NK-92 (cell line): ENCODE measurements around the gene HOXA6.

ENCODE experiments used
- DNase-seq: peaks from one replicate; lab custom pipeline; 2025; ENCODE audit not compliant: unreplicated experiment; lab: John Stamatoyannopoulos, UW

HOXA6 gene

DNA sequence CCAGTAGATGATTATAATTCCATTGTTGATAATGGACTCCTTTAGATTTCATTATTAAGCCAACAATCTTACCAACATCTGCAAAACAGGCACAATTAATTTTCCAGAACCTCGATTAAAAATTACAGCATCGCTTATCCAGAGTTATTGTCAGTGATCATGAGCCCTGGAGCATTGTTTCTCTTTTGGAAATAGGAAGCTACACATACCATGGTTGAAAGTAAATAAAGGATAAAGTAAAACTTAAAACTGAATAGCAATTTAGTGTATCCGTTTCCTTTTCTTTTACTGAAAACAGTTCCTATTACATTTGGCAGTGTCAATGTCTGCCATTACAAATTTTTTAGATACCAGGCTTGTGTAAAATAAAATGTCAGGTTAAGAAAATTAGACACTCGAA, 35.2 kb downstream of the HOXA6 start:
- no peak for DNase-seq

DNA sequence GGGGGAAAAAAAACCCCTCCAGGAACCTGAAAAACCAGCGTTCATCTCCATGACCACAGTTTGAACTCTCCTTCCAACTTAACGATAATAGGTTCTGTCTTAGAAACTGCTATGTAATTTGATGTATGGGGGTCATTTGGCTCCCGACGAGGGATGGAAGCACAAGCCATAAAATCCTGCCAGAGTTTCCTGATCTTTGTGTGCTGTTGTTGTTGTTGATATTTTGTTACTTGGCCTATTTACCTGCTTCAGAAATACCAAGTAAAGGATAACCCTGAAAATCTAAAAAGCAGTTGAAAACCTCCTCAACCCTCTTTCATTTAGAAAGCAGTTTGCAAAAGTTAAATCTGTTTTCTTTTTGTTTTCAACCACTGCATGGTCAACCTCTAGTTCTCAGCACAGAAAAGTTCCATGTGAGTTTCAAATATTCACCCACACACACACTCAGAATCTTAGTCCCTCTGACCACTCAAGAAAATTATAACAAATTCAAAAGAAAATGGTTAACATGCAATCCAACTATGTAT, 35.8 kb downstream of the HOXA6 start:
- DNase-seq, result no peak

DNA sequence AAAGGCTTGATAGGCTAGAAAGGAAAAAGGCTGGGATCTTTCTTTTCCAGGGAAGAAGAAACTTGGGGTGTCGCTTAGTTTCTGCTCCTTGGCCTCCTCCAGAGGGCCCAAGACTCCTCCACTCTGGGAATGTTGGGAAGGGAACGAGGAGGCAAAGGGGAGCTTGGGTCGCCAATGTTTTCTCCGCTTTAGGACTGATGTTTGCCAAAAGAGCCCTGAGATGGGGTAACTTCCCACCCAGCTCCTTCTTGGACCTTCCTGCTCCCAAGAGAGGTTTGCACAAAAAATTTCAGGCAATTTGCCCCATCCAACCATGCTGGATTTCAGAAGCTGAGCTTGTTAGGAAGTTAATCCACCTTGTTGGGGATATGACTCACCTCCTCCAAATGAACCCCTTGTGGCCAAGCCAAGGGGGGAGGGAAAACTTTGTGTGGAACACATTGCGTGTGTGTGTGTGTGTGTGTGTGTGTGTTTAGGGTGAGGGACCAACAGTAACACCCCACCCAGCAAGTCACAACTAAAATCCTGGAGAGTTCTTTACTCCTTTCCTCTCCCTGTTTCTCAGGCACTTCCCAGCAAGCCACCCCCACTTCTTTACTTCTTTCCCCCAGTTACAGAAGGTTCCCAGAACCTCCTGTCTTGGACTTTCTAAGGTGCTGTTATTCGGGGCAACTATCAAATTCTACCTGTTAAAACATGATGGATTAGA, 36.4 kb downstream of the HOXA6 start:
- no peak for DNase-seq

- no peak for DNase-seq
Observed at GRCh38 chr7:27110186-27111031, 37.2 kb downstream of the HOXA6 start.

- no peak for DNase-seq
Observed at GRCh38 chr7:27109466-27110185, 37.9 kb downstream of the HOXA6 start.

- DNase-seq, result no peak
Observed at GRCh38 chr7:27108390-27109127, 39.0 kb downstream of the HOXA6 start.

DNA sequence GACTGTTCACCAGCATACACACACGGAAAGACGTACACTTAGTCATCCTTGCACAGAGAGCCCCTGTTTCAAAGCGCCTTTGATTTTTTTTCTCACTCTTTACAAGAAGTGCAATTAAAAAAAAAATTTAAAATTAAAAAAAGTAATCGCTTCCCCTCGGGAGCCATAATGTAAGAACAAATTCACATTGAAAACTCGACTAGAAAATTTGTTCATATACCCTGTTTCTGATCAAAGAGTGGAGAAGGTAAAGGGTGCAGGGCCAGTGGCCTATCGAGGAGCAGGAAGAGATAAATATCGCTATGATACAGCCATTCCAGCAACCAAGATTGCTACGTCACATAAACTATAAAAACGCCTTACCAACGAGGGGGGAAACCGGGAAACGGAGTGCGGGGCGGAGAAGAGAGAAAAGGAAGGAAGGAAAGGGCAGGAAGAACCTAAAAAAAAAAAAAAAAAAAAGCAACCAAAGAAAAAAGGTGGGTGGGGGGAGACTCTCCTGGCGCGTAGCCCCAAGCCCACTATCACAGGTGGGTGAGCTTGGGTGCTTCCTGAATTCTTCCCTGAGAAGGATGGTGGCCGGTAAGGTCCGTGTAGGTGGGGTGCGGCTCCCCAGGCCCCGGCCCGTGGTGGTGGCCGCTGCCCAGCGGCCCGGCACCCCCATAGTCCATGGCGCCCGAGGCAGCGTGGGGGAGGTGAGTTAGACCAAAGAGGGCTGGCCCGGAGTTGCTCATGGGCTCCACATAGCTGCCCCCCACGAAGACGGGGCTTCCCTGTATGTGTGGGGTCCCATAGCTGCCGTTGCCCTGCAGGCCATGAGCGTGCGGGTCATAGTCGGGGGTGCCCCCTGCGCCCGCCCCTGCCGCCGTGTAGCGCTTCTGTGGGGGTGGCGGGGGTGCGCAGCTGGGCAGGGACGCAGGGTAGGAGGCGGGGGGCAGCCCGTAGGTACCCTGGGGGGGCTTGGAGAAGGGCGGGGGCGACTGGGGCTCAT, 39.9 kb downstream of the HOXA6 start:
- DNase-seq, result no peak

GRCh38 chr7:27106901-27107240, 40.7 kb downstream of the HOXA6 start:
- DNase-seq, result no peak

DNA sequence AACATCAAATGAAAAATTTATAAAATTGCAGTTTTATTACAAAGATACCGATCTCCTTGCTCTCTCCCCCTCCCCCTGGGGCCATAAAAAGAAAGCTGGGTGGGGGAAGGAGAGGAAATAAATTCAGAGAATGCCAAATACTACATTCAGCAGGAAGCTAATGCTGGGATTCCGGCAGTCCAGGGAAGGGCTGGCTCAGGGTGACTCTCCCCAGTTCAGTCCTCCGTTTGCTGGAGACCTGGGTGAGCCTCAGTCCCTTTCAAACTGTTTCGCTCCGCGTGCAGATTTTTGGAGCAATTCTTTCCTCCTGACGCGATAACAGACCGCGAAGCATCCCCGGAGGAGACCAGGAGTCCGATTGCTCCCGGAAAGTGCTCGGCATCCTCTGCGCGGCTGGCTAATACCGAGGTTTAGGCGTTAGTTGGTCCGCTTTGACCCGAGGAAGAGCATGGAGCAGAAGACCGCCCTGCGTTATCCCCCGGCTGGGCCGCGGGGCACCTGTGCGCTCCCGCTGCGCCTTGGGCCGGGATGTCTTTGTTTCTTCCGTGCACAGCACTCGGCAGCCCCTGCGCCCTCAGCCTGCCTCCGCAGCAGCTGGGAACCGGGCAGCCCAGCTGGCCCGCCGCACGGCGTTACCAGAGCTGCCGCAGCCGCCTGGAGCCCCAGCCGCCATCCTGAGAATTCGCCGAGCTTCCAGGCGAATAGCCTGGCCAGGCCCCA, 41.2 kb downstream of the HOXA6 start:
- DNase-seq, result no peak

DNA sequence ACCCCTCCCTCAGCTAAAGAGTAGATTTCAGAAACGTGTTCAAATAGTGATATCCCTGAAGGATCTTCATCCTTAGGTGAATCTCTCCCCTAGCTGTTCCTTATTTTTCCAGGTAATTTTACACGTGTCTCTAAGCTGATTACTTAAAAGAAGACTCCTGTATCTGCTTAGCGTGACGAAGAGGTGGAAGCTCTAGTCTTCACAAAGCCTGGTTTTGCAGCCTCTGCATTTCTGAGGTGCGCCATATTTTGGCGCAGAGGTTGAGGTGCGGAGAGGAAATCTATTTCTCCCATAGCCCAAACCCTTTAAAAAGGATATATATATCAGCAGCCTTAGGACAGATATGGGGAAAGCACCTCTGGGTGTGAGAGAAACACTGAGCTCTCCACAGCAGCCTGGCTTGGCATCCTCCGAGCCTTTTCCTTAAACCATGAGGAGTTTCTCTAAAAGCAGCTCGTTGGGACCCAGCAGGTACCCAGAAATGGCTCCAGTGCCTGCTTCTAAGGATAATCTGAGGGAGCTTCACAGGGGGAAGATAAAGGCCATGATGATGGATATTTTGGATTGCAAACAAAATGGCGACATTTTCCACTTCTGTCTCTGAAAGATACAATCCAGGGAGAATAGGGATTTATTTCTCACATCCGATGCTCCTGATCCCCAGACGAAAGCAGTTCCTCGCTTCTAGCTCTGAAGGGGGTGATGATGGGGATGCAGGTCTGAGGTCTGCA, 42.1 kb downstream of the HOXA6 start:
- DNase-seq, result no peak

DNA sequence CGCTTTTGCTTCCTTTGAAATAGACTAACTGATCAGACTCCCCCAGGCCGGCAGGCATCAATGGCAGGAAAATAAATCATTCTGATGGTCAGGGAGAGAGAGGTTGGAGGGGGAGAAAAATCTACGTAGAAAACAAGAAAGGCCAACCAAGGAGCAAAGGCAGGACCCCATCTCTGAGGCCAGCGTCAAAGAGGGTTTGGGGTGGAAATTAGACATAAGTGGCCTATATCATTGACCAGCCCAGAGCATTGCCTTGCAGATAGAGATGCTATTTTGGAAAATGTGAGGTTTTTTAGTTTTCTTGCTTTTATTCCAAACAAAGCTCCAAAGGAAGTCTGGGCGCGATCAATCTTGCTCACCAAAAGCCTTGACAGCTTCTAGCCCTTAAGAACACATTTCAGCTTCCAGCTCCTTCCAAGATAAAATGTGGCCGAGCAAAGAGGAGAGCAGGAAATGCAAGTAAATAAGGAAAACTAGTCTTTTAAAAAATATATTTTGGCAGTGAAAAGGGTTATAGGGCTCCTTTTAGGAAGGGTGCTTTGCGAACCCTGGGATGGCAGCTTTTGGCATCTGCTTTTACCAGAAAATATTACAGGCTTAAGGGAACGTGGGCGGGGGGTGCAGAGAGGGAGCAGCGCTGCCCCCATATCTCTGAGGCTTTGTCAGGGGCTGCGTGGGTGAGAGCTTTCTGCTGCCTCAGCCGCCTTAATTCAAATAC, 43.1 kb downstream of the HOXA6 start:
- DNase-seq, result no peak

- DNase-seq, result no peak
Observed at GRCh38 chr7:27103489-27104226, 43.9 kb downstream of the HOXA6 start.

DNA sequence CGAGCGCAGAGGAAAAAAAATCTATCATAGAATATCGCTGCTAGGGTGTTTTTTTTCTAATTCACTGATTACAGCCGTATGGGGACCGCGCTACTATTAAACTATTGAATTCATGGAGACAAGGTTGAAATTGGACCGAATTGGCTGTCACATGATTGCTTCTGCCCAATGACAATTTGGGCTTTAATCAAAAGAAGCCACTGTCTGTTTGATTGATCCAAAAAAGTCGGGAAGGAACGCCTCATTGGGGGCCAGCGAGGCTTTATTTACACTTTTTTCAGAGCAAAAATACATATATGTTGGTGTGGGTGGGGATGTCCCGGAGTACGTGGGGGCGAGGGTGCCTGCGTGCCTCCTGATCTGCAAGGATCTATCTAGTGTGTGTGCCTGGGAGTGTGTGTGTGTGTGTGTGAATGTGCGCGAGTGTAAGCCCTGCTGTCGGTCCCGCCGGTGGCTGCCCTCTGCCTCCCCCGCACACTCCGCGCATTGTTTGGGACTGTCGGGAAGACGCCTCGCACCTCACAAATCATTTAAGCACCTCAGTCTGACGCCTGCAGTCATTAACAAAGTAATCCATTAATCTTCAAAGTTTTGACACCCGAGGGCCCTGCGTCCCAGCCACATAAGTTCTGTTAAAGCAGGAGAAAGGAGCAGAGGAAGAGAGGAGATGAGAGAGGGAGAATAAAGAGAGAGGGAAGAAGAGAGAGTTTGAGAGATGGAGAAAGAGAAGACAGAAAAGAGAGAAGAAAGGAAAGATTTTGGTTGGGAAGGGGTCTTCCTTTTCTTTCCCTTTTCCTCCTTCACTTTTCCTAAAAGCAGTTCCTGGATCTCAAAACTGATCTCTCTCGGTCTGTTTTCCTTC, 44.8 kb downstream of the HOXA6 start, which contains the start of gene HOXA2:
HOXA2 (minus strand) TSS at position 103 of the 862 bp plus-strand sequence. CDS start 183 bp downstream, outside the sequence.
- DNase-seq, result no peak

DNA sequence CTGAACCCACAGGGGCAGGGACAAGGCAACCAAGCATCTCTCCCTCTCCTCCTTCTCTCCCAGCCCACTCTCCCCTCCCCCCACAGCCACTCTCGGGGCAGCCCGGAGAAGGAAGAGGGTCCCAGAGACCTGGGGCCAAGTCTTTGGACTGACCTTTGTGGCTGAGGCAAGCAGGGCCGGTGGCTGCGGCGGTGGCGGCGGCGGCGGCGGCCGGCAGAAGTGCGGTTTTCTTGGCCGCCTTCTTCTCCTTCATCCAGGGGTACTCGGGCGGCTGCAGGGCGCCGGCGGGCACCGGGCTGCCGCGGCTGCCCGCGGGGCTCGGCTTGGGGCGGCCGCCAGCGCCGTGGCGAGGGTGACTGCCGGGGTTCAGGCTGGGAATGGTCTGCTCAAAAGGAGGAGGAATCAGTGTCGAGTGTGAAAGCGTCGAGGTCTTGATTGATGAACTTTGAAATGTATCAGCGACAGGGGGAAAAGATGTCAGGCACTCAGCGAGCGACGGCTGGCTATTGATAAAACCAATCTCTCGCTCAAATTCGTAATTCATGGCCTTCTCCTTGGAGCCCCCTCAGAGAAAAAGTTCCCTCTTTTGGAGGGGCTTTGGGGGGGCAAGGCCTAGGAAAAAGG, 45.5 kb downstream of the HOXA6 start:
- no peak for DNase-seq

GRCh38 chr7:27101171-27101956, 46.2 kb downstream of the HOXA6 start:
- no peak for DNase-seq
